B cell (primary cell): Measurements from ENCODE around the gene TMEM213. TPM values are rescaled to one million over a fixed set of nuclear protein-coding genes. Genes with fewer than 3 reads are reported as not detected.

Source experiments
- ATAC-seq: fragments of 200-7000 bp; cut with Tn5 transposase; one replicate; pipeline ENCODE4 v1.10.0; 2021; ENCODE audit warnings: low read depth, mild to moderate bottlenecking, moderate number of reproducible peaks, moderate library complexity
- CTCF ChIA-PET: fragments of 350-600 bp; sonication (Branson Sonifier 250); formaldehyde crosslinking; loops from one replicate; lab custom pipeline; 2021; ENCODE audit warnings: antibody characterized with exemption, inconsistent platforms; lab: Charles Lee
- POLR2A ChIA-PET: fragments of 350-600 bp; sonication (Branson Sonifier 250); formaldehyde crosslinking; loops from one replicate; lab custom pipeline; 2021; ENCODE audit warnings: antibody characterized with exemption; lab: Charles Lee
- DNase-seq: peaks from one replicate; pipeline ENCODE4 v3.0.0; 2013
- H2AFZ ChIP-seq: 2 replicates; pipeline ENCODE4 v1.6.1; 2012; ENCODE audit warnings: mild to moderate bottlenecking, low read depth, low read length; ENCODE audit not compliant: insufficient read depth, poor library complexity, severe bottlenecking
- H3K27ac ChIP-seq, 2 donors: 1 replicate in 1 of 2; 2 replicates in 1 of 2; pipeline ENCODE4 v1.5.1; 2012 to 2013; ENCODE audit warnings: low read length in 2 of 2, mild to moderate bottlenecking in 2 of 2, moderate library complexity in 1 of 2
- H3K27me3 ChIP-seq, 4 experiments: fragments of 200-600 bp in 1 of 4; sonication (generic) in 1 of 4; replicated peaks in 1 of 4; 1 replicate in 2 of 4; 2 replicates in 2 of 4; pipeline versions ENCODE4 v1.6.1 to v1.7.0; 2013 to 2016; ENCODE audit warnings: low read length in 3 of 4, mild to moderate bottlenecking in 2 of 4, mixed read lengths in 1 of 4, moderate library complexity in 1 of 4; ENCODE audit not compliant: insufficient read depth in 4 of 4, control insufficient read depth in 3 of 4; ENCODE audit errors: control extremely low read depth in 1 of 4
- H3K36me3 ChIP-seq, 2 experiments: replicated peaks in 1 of 2; 1 replicate in 1 of 2; 2 replicates in 1 of 2; pipeline versions ENCODE4 v1.6.1 to v1.7.1; 2013; ENCODE audit warnings: low read length in 1 of 2; ENCODE audit not compliant: insufficient read depth in 2 of 2, control insufficient read depth in 1 of 2; ENCODE audit errors: control extremely low read depth in 1 of 2, extremely low read depth in 1 of 2
- H3K4me1 ChIP-seq, 2 donors: fragments of 200-600 bp in 1 of 2; sonication (generic) in 1 of 2; 1 replicate in 1 of 2; 2 replicates in 1 of 2; pipeline versions ENCODE4 v1.5.1 to v1.6.1; 2013 to 2017; ENCODE audit warnings: low read length in 2 of 2; ENCODE audit not compliant: control insufficient read depth in 2 of 2, insufficient read depth in 2 of 2
- H3K4me2 ChIP-seq: replicated peaks from 2 replicates; pipeline ENCODE3; 2012; ENCODE audit warnings: mild to moderate bottlenecking, low read depth, low read length; ENCODE audit not compliant: poor library complexity, severe bottlenecking
- H3K4me3 ChIP-seq, 5 experiments: fragments of 200-600 bp in 1 of 5; sonication (generic) in 1 of 5; 1 replicate in 3 of 5; 2 replicates in 2 of 5; pipeline versions ENCODE4 v1.5.1 to v1.7.0; 2011 to 2016; ENCODE audit warnings: low read length in 4 of 5, mild to moderate bottlenecking in 4 of 5, low read depth in 2 of 5, control low read depth in 1 of 5, moderate library complexity in 1 of 5; ENCODE audit not compliant: insufficient read depth in 1 of 5; ENCODE audit errors: control extremely low read depth in 1 of 5, extremely low read depth in 1 of 5
- H3K79me2 ChIP-seq: fragments of 200-600 bp; sonication (generic); one replicate; pipeline ENCODE4 v1.6.0; 2016; ENCODE audit warnings: low read length; ENCODE audit not compliant: control insufficient read depth, insufficient read depth
- H3K9ac ChIP-seq: fragments of 200-600 bp; sonication (generic); 2 replicates; pipeline ENCODE4 v1.6.1; 2017; ENCODE audit warnings: mild to moderate bottlenecking, low read length, moderate library complexity
- H3K9me3 ChIP-seq, 3 donors: one replicate each; pipeline versions ENCODE4 v1.6.1 to v1.7.1; 2013; ENCODE audit warnings: low read length in 2 of 3; ENCODE audit not compliant: control insufficient read depth in 2 of 3, insufficient read depth in 1 of 3; ENCODE audit errors: control extremely low read depth in 1 of 3
- H4K20me1 ChIP-seq: 2 replicates; pipeline ENCODE4 v1.6.0; 2012; ENCODE audit warnings: mild to moderate bottlenecking, low read length; ENCODE audit not compliant: insufficient read depth, control insufficient read depth, poor library complexity, severe bottlenecking
- H3K27ac Mint-ChIP-seq: one replicate; pipeline ENCODE4 v1.8.0; 2021; ENCODE audit warnings: mixed read lengths
- H3K27me3 Mint-ChIP-seq: one replicate; pipeline ENCODE4 v1.8.0; 2021; ENCODE audit warnings: mixed read lengths
- H3K4me1 Mint-ChIP-seq: one replicate; pipeline ENCODE4 v1.8.0; 2021; ENCODE audit warnings: mixed read lengths
- H3K4me3 Mint-ChIP-seq: one replicate; pipeline ENCODE4 v1.8.0; 2021; ENCODE audit warnings: mixed read lengths
- H3K9me3 Mint-ChIP-seq: one replicate; pipeline ENCODE4 v1.8.0; 2022; ENCODE audit warnings: mixed read lengths; ENCODE audit not compliant: insufficient read depth
- CTCF ChIP-seq: fragments of 200-600 bp; IDR thresholded peaks from one replicate; pipeline ENCODE4 v1.8.0; 2022; ENCODE audit warnings: antibody characterized with exemption, mild to moderate bottlenecking
- EZH2 ChIP-seq: IDR thresholded peaks from 2 replicates; pipeline ENCODE4 v1.6.1; 2012; ENCODE audit warnings: borderline replicate concordance, low read depth, mild to moderate bottlenecking, moderate library complexity, low read length; ENCODE audit not compliant: insufficient read depth, poor library complexity, severe bottlenecking
- WGBS: methylation state at CpG from one replicate; pipeline ENCODE4 v1.1.5; 2013; ENCODE audit warnings: missing lambda C conversion rate; ENCODE audit not compliant: insufficient coverage; 5-methylcytosine and 5-hydroxymethylcytosine counted together
- intact Hi-C: fragments of 100-400 bp; cut with micrococcal nuclease; formaldehyde crosslinking; loops from one replicate; pipeline ENCODE4 v1.10.0; 2022
- polyA plus RNA-seq: library from polyadenylated mRNA; depleted of rRNA; stranded (reverse); fragments of >200 nt; gene quantifications from 2 replicates; pipeline ENCODE4 v1.2.3, GENCODE V29; 2012
- total RNA-seq, 2 donors: library from RNA; stranded (reverse); fragments of 120-200 nt in 1 of 2; gene quantifications; 1 replicate in 1 of 2; 2 replicates in 1 of 2; pipeline versions ENCODE4 v1.2.3 to v1.2.4, GENCODE V29; 2013 to 2022

Gene TMEM213
- total and polyA plus RNA-seq, 2 donors (not counting 1 experiment from before 2014, with no cell fraction given) = not detected

DNA sequence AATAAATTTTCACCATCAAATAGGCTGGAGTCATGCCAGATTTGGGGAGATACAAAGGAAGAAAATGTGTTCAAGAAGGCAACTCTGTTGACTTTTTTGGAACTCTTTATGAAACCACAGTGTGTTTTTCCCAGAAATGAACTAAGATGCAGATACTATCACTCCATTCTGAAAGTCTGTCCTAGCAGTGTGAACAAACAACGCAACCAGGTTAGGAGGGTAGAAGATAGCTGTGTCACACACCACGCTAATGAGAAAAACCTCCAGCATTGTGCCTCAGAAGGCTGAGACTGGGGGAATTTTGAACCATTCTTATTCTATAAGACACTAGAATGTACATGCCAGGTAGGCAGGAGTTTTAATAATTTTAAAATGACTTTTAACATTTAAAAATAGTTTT lies 16.2 kb downstream of the TMEM213 start:
- no peak for TF ChIP-seq EZH2
- no peak for TF ChIP-seq CTCF
- Mint-ChIP-seq H3K4me3 (no peak overlapping the region), H3K4me1 (no peaks in the 10 kb centered on the region), H3K27ac (no peak overlapping the region), H3K27me3 (peaks cover 4% of the 10 kb centered on the region), H3K9me3 (no peaks in the 10 kb centered on the region)
- Histone ChIP-seq H3K4me1 (no peaks in the 10 kb centered on the region), H3K27ac (no peak overlapping the region), H2AFZ (no peak overlapping the region), H3K36me3 (no peaks in the 10 kb centered on the region), H3K4me2 (no peak overlapping the region), H3K9ac (no peak overlapping the region), H3K79me2 (no peaks in the 10 kb centered on the region), H4K20me1 (no peaks in the 10 kb centered on the region), H3K27me3 (no peaks in the 10 kb centered on the region), H3K9me3 (no peaks in the 10 kb centered on the region), H3K4me3 (no peak overlapping the region)
- ATAC-seq = no peak
- WGBS = no CpG with 5 or more reads among the region's 2 CpGs
- intact Hi-C loops = no loop called here
- no peak for DNase-seq
- POLR2A ChIA-PET = no interaction called here
- CTCF ChIA-PET = no interaction called here

- no peaks in the 10 kb centered on the region for H3K36me3 ChIP-seq
- H3K4me3 ChIP-seq = no peak overlapping the region
- ChIA-PET CTCF (no interaction called here), POLR2A (no interaction called here)
- no peaks in the 10 kb centered on the region for H3K9me3 Mint-ChIP-seq
- H3K4me1 ChIP-seq = no peaks in the 10 kb centered on the region
- H3K27ac Mint-ChIP-seq = no peak overlapping the region
- no CpG with 5 or more reads among the region's 1 CpG for WGBS
- no peak for DNase-seq
- no peaks in the 10 kb centered on the region for H3K79me2 ChIP-seq
- H3K27ac ChIP-seq = no peak overlapping the region
- no peak for TF ChIP-seq EZH2
- TF ChIP-seq CTCF = no peak
- H3K9me3 ChIP-seq = no peaks in the 10 kb centered on the region
- no peaks in the 10 kb centered on the region for H3K27me3 ChIP-seq
- H3K4me3 Mint-ChIP-seq = no peak overlapping the region
- no peaks in the 10 kb centered on the region for H4K20me1 ChIP-seq
- no peaks in the 10 kb centered on the region for H3K4me1 Mint-ChIP-seq
- H3K4me2 ChIP-seq = no peak overlapping the region
- H2AFZ ChIP-seq = no peak overlapping the region
- H3K9ac ChIP-seq = no peak overlapping the region
- ATAC-seq = no peak
- intact Hi-C loops = no loop called here
- peaks cover 4% of the 10 kb centered on the region for H3K27me3 Mint-ChIP-seq
These were observed 17.1 kb downstream of the TMEM213 start for GRCh38 chr7:138814816-138815332.
